Measurements from ENCODE around the gene SLC39A13.

Gene SLC39A13

GRCh38 chr11:47445840-47446239 is 37.5 kb downstream of the SLC39A13 start:
- H3K4me3 ChIP-seq (ENCODE audit: low read depth, low read length): no peak overlapping the region
- no peak for DNase-seq (ENCODE audit: low read depth)
- no peak for TF ChIP-seq CTCF (conservative IDR thresholded peaks at IDR 0.05; ENCODE audit: low read depth, low read length)

GRCh38 chr11:47446833-47447232 is 38.4 kb downstream of the SLC39A13 start:
- H3K4me3 ChIP-seq (ENCODE audit: low read depth, low read length): no peak overlapping the region
- DNase-seq (ENCODE audit: low read depth): no peak
- TF ChIP-seq CTCF (conservative IDR thresholded peaks at IDR 0.05; ENCODE audit: low read depth, low read length): no peak

GRCh38 chr11:47447906-47448305 is 39.5 kb downstream of the SLC39A13 start:
- DNase-seq (ENCODE audit: low read depth): no peak
- no peak for TF ChIP-seq CTCF (conservative IDR thresholded peaks at IDR 0.05; ENCODE audit: low read depth, low read length)
- H3K4me3 ChIP-seq (ENCODE audit: low read depth, low read length): no peak overlapping the region

- no peak for DNase-seq (ENCODE audit: low read depth)
- H3K4me3 ChIP-seq (ENCODE audit: low read depth, low read length): no peak within 1 kb of the TSS
- TF ChIP-seq CTCF (conservative IDR thresholded peaks at IDR 0.05; ENCODE audit: low read depth, low read length): no peak
Measured at GRCh38 chr11:47448566-47449427, 40.4 kb downstream of the SLC39A13 start, which contains the start of gene RAPSN. TSS of gene RAPSN (minus strand) at chr11:47449136. CDS start at chr11:47448964, 172 bp downstream.

- H3K4me3 ChIP-seq (ENCODE audit: low read depth, low read length): no peak overlapping the region
- DNase-seq (ENCODE audit: low read depth): no peak
- no peak for TF ChIP-seq CTCF (conservative IDR thresholded peaks at IDR 0.05; ENCODE audit: low read depth, low read length)
Measured at GRCh38 chr11:47449541-47449940, 41.2 kb downstream of the SLC39A13 start.

- no peak overlapping the region for H3K4me3 ChIP-seq (ENCODE audit: low read depth, low read length)
- TF ChIP-seq CTCF (conservative IDR thresholded peaks at IDR 0.05; ENCODE audit: low read depth, low read length): no peak
- no peak for DNase-seq (ENCODE audit: low read depth)
Measured at GRCh38 chr11:47451436-47451835, 43.0 kb downstream of the SLC39A13 start.

GRCh38 chr11:47451990-47452389 is 43.6 kb downstream of the SLC39A13 start:
- no peak for TF ChIP-seq CTCF (conservative IDR thresholded peaks at IDR 0.05; ENCODE audit: low read depth, low read length)
- no peak for DNase-seq (ENCODE audit: low read depth)
- no peak overlapping the region for H3K4me3 ChIP-seq (ENCODE audit: low read depth, low read length)
